Smooth muscle cell (in vitro differentiated cells): Measurements from ENCODE around the gene MVK. TPM values are rescaled to one million over a fixed set of nuclear protein-coding genes. Genes with fewer than 3 reads are reported as not detected.

Experiments used
- DNase-seq: peaks from one replicate; lab custom pipeline; 2025; ENCODE audit not compliant: unreplicated experiment; lab: John Stamatoyannopoulos, UW
- H2AFZ ChIP-seq: fragments of 200-600 bp; sonication (generic); 2 replicates; pipeline ENCODE4 v1.6.0; 2016; ENCODE audit warnings: antibody characterized with exemption, low read depth, mild to moderate bottlenecking
- H3F3A ChIP-seq: fragments of 200-600 bp; sonication (generic); 2 replicates; pipeline ENCODE4 v1.6.0; 2017; ENCODE audit warnings: antibody characterized with exemption, low read depth
- H3K27ac ChIP-seq: fragments of 200-600 bp; sonication (generic); 2 replicates; pipeline ENCODE4 v1.5.1; 2016; ENCODE audit warnings: low read depth, mild to moderate bottlenecking
- H3K27me3 ChIP-seq: fragments of 200-600 bp; sonication (generic); 2 replicates; pipeline ENCODE4 v1.6.1; 2016; ENCODE audit warnings: low read depth, mild to moderate bottlenecking
- H3K36me3 ChIP-seq: fragments of 200-600 bp; sonication (generic); 2 replicates; pipeline ENCODE4 v1.5.1; 2016; ENCODE audit warnings: low read depth
- H3K4me1 ChIP-seq: fragments of 200-600 bp; sonication (generic); 2 replicates; pipeline ENCODE4 v1.5.1; 2016; ENCODE audit warnings: low read depth
- H3K4me2 ChIP-seq: fragments of 200-600 bp; sonication (generic); 2 replicates; pipeline ENCODE4 v1.6.0; 2016; ENCODE audit warnings: mild to moderate bottlenecking
- H3K4me3 ChIP-seq: fragments of 200-600 bp; sonication (generic); 2 replicates; pipeline ENCODE4 v1.5.1; 2016; ENCODE audit warnings: mild to moderate bottlenecking
- H3K79me2 ChIP-seq: fragments of 200-600 bp; sonication (generic); 2 replicates; pipeline ENCODE4 v1.6.0; 2016; ENCODE audit warnings: low read depth, mild to moderate bottlenecking
- H3K9ac ChIP-seq: fragments of 200-600 bp; sonication (generic); 2 replicates; pipeline ENCODE4 v1.6.0; 2016; ENCODE audit warnings: low read depth
- H3K9me3 ChIP-seq: fragments of 200-600 bp; sonication (generic); replicated peaks from 2 replicates; pipeline ENCODE4 v1.5.1; 2016; ENCODE audit warnings: low read depth
- H4K20me1 ChIP-seq: fragments of 200-600 bp; sonication (generic); 2 replicates; pipeline ENCODE4 v1.6.0; 2016; ENCODE audit warnings: low read depth
- WGBS: methylation state at CpG from one replicate; pipeline ENCODE4 v1.1.7; 2016; ENCODE audit warnings: low lambda C conversion rate; 5-methylcytosine and 5-hydroxymethylcytosine counted together
- polyA plus RNA-seq: library from polyadenylated mRNA; unstranded; fragments of >200 nt; fragmentation: Nextera tagmentation; extraction: Ambion mirVana; gene quantifications from 2 replicates; pipeline ENCODE4 v1.2.1, GENCODE V29; 2016
- total RNA-seq: library from RNA; depleted of rRNA; stranded (reverse); fragments of >200 nt; gene quantifications from 2 replicates; pipeline ENCODE4 v1.2.3, GENCODE V29; 2014
- TF ChIP-seq, protein P1 (sequence below): fragments of 200-600 bp; sonication (generic); IDR thresholded peaks from 2 replicates; pipeline ENCODE4 v1.5.1; 2017; ENCODE audit warnings: borderline replicate concordance, mild to moderate bottlenecking, antibody characterized with exemption; ENCODE audit not compliant: insufficient read depth, poor library complexity, severe bottlenecking

The MVK gene
- total and polyA plus RNA-seq, 2 experiments from 2014 or later, result 16.3 to 21.1 TPM

DNA sequence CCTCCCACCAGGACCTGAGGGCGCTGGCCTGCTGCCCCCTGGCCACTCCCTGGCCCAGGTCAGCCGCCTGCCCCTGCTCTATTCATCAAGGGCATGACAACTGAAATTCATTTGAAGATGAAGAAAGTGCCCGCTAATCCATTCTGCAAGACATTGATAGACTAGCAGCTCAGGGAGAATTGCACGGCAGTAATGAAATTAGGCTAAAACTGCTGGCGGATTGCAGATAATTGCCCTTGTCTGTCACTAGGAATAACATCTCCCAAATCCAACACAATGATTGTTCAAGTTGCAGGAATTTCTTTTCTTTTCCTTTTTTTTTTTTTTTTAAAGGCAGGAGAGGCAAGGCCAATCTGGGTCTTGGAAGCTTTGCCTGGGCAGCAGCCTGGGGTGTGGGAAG, 44.5 kb downstream of the MVK start:
- H3F3A ChIP-seq, result no peaks in the 10 kb centered on the region

DNA sequence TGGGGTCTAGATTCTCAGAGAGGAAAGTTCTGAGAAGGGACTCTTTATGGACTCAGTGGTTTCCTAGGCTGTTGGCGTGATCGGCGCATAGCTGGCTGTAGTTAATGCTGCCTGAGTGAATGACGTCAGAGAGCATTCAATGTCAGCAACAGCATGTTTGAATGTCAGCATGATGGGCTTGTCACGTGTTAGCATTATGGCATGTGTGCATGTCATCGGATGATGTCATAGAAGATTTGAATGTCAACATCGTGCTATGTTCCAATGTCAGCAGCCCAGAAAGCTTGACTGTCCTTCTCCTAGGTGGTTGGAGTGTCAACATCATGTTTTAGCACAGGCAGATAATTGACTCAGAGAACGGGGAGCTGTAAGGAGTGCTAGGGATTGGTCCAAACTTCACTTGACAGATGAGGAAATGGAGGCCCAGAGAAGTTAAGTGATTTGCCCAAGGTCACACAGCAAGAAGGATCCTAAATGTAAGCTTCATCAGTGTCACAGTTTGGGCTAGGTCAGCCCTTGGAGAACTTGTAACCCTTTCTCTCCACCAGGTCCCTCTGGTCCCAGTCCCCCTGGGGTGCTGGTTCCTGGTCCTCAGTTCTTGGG, 45.5 kb downstream of the MVK start:
- Histone ChIP-seq H2AFZ (no peak overlapping the region), H3K4me2 (no peak overlapping the region), H3K36me3 (no peaks in the 10 kb centered on the region), H3K4me3 (no peak overlapping the region), H3K27ac (no peak overlapping the region), H3K4me1 (peaks cover 5% of the 10 kb centered on the region), H4K20me1 (no peaks in the 10 kb centered on the region), H3F3A (no peaks in the 10 kb centered on the region), H3K9me3 (no peaks in the 10 kb centered on the region), H3K79me2 (no peaks in the 10 kb centered on the region), H3K9ac (no peak overlapping the region), H3K27me3 (peaks cover 13% of the 10 kb centered on the region)
- TF ChIP-seq, protein P1, sequence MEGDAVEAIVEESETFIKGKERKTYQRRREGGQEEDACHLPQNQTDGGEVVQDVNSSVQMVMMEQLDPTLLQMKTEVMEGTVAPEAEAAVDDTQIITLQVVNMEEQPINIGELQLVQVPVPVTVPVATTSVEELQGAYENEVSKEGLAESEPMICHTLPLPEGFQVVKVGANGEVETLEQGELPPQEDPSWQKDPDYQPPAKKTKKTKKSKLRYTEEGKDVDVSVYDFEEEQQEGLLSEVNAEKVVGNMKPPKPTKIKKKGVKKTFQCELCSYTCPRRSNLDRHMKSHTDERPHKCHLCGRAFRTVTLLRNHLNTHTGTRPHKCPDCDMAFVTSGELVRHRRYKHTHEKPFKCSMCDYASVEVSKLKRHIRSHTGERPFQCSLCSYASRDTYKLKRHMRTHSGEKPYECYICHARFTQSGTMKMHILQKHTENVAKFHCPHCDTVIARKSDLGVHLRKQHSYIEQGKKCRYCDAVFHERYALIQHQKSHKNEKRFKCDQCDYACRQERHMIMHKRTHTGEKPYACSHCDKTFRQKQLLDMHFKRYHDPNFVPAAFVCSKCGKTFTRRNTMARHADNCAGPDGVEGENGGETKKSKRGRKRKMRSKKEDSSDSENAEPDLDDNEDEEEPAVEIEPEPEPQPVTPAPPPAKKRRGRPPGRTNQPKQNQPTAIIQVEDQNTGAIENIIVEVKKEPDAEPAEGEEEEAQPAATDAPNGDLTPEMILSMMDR, result no peak
- no peak for DNase-seq
- WGBS, result 91% methylated on average over 8 of the region's 8 CpGs

More for the DNA sequence above, 44.5 kb downstream of the MVK start:
- DNase-seq, result no peak
- TF ChIP-seq, protein P1, result no peak
- Histone ChIP-seq H3K4me2 (no peak overlapping the region), H4K20me1 (no peaks in the 10 kb centered on the region), H3K9ac (no peak overlapping the region), H3K79me2 (no peaks in the 10 kb centered on the region), H3K9me3 (no peaks in the 10 kb centered on the region), H3K4me3 (no peak overlapping the region), H2AFZ (no peak overlapping the region), H3K4me1 (peaks cover 14% of the 10 kb centered on the region), H3K27ac (no peak overlapping the region), H3K27me3 (peaks cover 13% of the 10 kb centered on the region), H3K36me3 (no peaks in the 10 kb centered on the region)
- WGBS, result 87% methylated on average over 5 of the region's 5 CpGs

DNA sequence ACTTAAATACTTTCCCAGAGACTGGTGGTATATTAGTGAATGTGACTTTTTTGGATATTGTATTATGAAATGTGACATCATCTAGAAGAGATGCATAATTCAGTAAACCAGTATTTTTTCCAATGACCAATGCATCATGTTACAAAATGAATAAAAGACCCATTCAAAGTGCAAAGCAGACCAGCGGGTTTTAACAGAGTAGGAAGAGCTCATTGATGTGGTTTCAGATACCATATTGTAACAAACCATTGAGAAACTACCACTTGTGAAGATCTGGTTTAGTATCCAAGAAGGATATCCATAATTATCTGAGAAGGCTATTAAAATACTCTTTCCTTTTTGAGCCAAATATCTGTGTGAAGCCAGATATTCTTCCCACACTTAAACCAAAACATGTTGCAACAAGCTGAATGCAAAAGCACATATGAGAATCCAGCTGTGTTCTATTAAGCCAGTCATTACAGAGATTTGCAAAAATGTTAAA, 47.7 kb downstream of the MVK start:
- peak overlapping the region; percentile 13 for H3K4me2 ChIP-seq
- TF ChIP-seq, protein P1, result no peak
- no peaks in the 10 kb centered on the region for H3K9me3 ChIP-seq
- no peaks in the 10 kb centered on the region for H4K20me1 ChIP-seq
- DNase-seq, result no peak
- no peaks in the 10 kb centered on the region for H3K79me2 ChIP-seq
- no peaks in the 10 kb centered on the region for H3F3A ChIP-seq
- peaks cover 3% of the 10 kb centered on the region for H3K27me3 ChIP-seq
- no peak overlapping the region for H3K9ac ChIP-seq
- no peaks in the 10 kb centered on the region for H3K36me3 ChIP-seq
- H3K4me1 ChIP-seq, result peaks cover 5% of the 10 kb centered on the region
- H2AFZ ChIP-seq, result no peak overlapping the region
- no peak overlapping the region for H3K4me3 ChIP-seq
- WGBS, result 29% methylated on average over 1 of the region's 1 CpG
- no peak overlapping the region for H3K27ac ChIP-seq

DNA sequence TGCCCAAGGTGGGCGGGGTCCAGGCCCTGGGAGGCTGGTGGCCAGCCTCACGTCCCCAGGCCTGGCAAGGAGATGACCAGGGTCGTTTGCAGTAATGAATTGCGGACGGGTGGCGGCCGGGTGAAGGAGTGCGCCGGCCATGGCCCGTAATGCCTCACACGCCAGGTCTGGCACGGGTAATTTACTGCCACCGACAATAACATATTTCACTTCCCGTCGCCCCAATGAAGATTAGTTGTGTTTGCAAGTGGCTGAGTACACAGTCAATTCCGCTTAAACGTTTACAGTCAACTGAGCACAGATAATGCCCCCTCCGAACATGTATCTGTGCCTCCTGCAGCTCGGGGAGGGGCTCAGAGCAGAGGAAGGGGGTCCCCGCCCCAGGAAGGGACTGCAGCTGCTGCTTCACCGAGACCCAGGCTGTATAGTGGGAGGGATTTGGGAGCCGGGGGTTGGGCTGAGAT, 48.3 kb downstream of the MVK start:
- H4K20me1 ChIP-seq, result no peaks in the 10 kb centered on the region
- no peaks in the 10 kb centered on the region for H3K36me3 ChIP-seq
- TF ChIP-seq, protein P1, result no peak
- no peaks in the 10 kb centered on the region for H3K79me2 ChIP-seq
- no peaks in the 10 kb centered on the region for H3K27me3 ChIP-seq
- no peaks in the 10 kb centered on the region for H3F3A ChIP-seq
- no peak overlapping the region for H3K4me3 ChIP-seq
- 74% methylated on average over 22 of the region's 22 CpGs for WGBS
- H2AFZ ChIP-seq, result no peak overlapping the region
- no peak overlapping the region for H3K9ac ChIP-seq
- H3K27ac ChIP-seq, result no peak overlapping the region
- H3K4me1 ChIP-seq, result peaks cover 10% of the 10 kb centered on the region
- no peaks in the 10 kb centered on the region for H3K9me3 ChIP-seq
- DNase-seq, result no peak
- H3K4me2 ChIP-seq, result no peak overlapping the region
